Adrenal gland (tissue), 5 donors: ENCODE data around the gene TYRO3.
"Not testable (repeated sequence)": the region's sequence is repeated elsewhere in the genome, so short reads cannot be mapped to it uniquely, and the experiment has no call there.

ENCODE experiments used
- POLR2A ChIP-seq, 2 donors: fragments of 450-650 bp; IDR thresholded peaks; one replicate each; pipeline ENCODE4 v1.6.1; 2017; ENCODE audit warnings: antibody characterized with exemption in 2 of 2, mild to moderate bottlenecking in 2 of 2, moderate library complexity in 1 of 2
- TF ChIP-seq, protein P1 (sequence below), 6 experiments: fragments of 450-650 bp in 4 of 6; fragments of 200-600 bp in 2 of 6; sonication (generic) in 1 of 6; IDR thresholded peaks; 1 replicate in 5 of 6; 2 replicates in 1 of 6; pipeline versions ENCODE4 v1.5.1 to v1.8.0; 2016 to 2021; ENCODE audit warnings: antibody characterized with exemption in 6 of 6, mild to moderate bottlenecking in 2 of 6, moderate library complexity in 1 of 6
- donor health status: DM: no; HTN: no; CAD: no.

DNA sequence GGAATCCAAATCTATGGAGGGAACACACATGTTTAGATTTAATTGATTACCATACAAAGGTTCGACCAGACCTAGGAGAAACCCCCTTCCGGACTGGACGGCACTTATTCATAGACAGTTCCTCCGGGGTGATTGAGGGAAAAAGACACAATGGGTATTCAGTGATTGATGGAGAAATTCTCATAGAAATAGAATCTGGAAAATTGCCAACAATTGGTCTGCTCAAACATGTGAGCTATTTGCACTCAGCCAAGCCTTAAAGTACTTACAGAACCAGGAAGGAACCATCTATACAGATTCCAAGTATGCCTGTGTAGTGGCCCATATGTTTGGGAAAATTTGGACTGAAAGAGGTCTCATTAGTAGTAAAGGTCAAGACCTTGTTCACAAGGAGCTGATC is 30.0 kb downstream of the TYRO3 start:
- TF ChIP-seq, protein P1, sequence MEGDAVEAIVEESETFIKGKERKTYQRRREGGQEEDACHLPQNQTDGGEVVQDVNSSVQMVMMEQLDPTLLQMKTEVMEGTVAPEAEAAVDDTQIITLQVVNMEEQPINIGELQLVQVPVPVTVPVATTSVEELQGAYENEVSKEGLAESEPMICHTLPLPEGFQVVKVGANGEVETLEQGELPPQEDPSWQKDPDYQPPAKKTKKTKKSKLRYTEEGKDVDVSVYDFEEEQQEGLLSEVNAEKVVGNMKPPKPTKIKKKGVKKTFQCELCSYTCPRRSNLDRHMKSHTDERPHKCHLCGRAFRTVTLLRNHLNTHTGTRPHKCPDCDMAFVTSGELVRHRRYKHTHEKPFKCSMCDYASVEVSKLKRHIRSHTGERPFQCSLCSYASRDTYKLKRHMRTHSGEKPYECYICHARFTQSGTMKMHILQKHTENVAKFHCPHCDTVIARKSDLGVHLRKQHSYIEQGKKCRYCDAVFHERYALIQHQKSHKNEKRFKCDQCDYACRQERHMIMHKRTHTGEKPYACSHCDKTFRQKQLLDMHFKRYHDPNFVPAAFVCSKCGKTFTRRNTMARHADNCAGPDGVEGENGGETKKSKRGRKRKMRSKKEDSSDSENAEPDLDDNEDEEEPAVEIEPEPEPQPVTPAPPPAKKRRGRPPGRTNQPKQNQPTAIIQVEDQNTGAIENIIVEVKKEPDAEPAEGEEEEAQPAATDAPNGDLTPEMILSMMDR (IDR thresholded peaks at IDR 0.05) = not testable (repeated sequence)
- not testable (repeated sequence) for TF ChIP-seq POLR2A (IDR thresholded peaks at IDR 0.05)
